SK-N-SH treated with all-trans-retinoic acid at 6 μM for 48 hours (cell line): ENCODE results near the gene FOXF1.

Source experiments
- ATAC-seq: fragments of 200-7000 bp; cut with Tn5 transposase; 3 replicates; pipeline ENCODE4 v1.9.1; 2020; ENCODE audit warnings: mild to moderate bottlenecking, moderate library complexity
- ARNTL ChIP-seq: fragments of 450-650 bp; formaldehyde crosslinking; IDR thresholded peaks from 2 replicates; pipeline ENCODE4 v1.5.0; 2020; ENCODE audit warnings: low read depth, mild to moderate bottlenecking, moderate library complexity, borderline replicate concordance
- BACH2 ChIP-seq: fragments of 250-450 bp; sonication (Bioruptor Pico); IDR thresholded peaks from 2 replicates; pipeline ENCODE4 v1.9.0; 2021; ENCODE audit warnings: mild to moderate bottlenecking, borderline replicate concordance
- CSDC2 ChIP-seq: fragments of 250-450 bp; sonication (Bioruptor Pico); IDR thresholded peaks from 2 replicates; pipeline ENCODE4 v1.5.0; 2020; ENCODE audit warnings: mild to moderate bottlenecking, moderate library complexity
- ESRRG ChIP-seq: fragments of 250-450 bp; sonication (Bioruptor Pico); IDR thresholded peaks from 2 replicates; pipeline ENCODE4 v1.6.1; 2021; ENCODE audit warnings: mild to moderate bottlenecking
- GLIS3 ChIP-seq: fragments of 250-450 bp; sonication (Bioruptor Pico); IDR thresholded peaks from 2 replicates; pipeline ENCODE4 v1.5.0; 2020; ENCODE audit warnings: mild to moderate bottlenecking, moderate library complexity
- ISL1 ChIP-seq: fragments of 250-450 bp; sonication (Bioruptor Pico); IDR thresholded peaks from 2 replicates; pipeline ENCODE4 v2.1.2; 2022; ENCODE audit warnings: mild to moderate bottlenecking, moderate library complexity
- OSR1 ChIP-seq: fragments of 250-450 bp; sonication (Bioruptor Pico); IDR thresholded peaks from 2 replicates; pipeline ENCODE4 v1.8.0; 2022; ENCODE audit warnings: moderate library complexity, mild to moderate bottlenecking, inconsistent platforms
- POU6F1 ChIP-seq: fragments of 250-450 bp; sonication (Bioruptor Pico); IDR thresholded peaks from 2 replicates; pipeline ENCODE4 v1.8.0; 2021; ENCODE audit warnings: low read depth, mild to moderate bottlenecking, moderate library complexity, borderline replicate concordance
- PPARA ChIP-seq: fragments of 250-450 bp; sonication (Bioruptor Pico); IDR thresholded peaks from 2 replicates; pipeline ENCODE4 v1.5.0; 2020; ENCODE audit warnings: mild to moderate bottlenecking, borderline replicate concordance
- RARB ChIP-seq: fragments of 250-450 bp; sonication (Bioruptor Pico); IDR thresholded peaks from 2 replicates; pipeline ENCODE4 v1.8.0; 2021; ENCODE audit warnings: mild to moderate bottlenecking, moderate library complexity
- SNAI2 ChIP-seq: fragments of 250-450 bp; sonication (Bioruptor Pico); IDR thresholded peaks from 2 replicates; pipeline ENCODE4 v1.5.0; 2020; ENCODE audit warnings: mild to moderate bottlenecking, moderate library complexity
- TOX ChIP-seq: fragments of 250-450 bp; sonication (Bioruptor Pico); IDR thresholded peaks from 2 replicates; pipeline ENCODE4 v1.8.0; 2021; ENCODE audit warnings: mild to moderate bottlenecking, moderate library complexity, borderline replicate concordance
- ZC3H10 ChIP-seq: fragments of 250-450 bp; sonication (Bioruptor Pico); IDR thresholded peaks from 2 replicates; pipeline ENCODE4 v1.5.1; 2021; ENCODE audit warnings: mild to moderate bottlenecking, moderate library complexity
- ZFP3 ChIP-seq: fragments of 250-450 bp; sonication (Bioruptor Pico); IDR thresholded peaks from 2 replicates; pipeline ENCODE4 v1.5.0; 2020; ENCODE audit warnings: mild to moderate bottlenecking, moderate library complexity
- ZFP30 ChIP-seq: fragments of 450-650 bp; formaldehyde crosslinking; IDR thresholded peaks from 2 replicates; pipeline ENCODE4 v1.5.0; 2022; ENCODE audit warnings: mild to moderate bottlenecking, moderate library complexity
- ZNF565 ChIP-seq: fragments of 450-650 bp; formaldehyde crosslinking; conservative IDR thresholded peaks from 2 replicates; pipeline ENCODE4 v1.5.0; 2020; ENCODE audit warnings: low read depth, mild to moderate bottlenecking, moderate library complexity
- ZNF70 ChIP-seq: fragments of 450-650 bp; formaldehyde crosslinking; IDR thresholded peaks from 2 replicates; pipeline ENCODE4 v1.5.0; 2020; ENCODE audit warnings: mild to moderate bottlenecking, moderate library complexity
- ZNF8 ChIP-seq: fragments of 450-650 bp; formaldehyde crosslinking; IDR thresholded peaks from 2 replicates; pipeline ENCODE4 v1.5.0; 2020; ENCODE audit warnings: mild to moderate bottlenecking, moderate library complexity
- TF ChIP-seq, protein P1 (sequence below): fragments of 250-450 bp; sonication (Bioruptor Pico); IDR thresholded peaks from 2 replicates; pipeline ENCODE4 v1.5.0; 2020; ENCODE audit warnings: mild to moderate bottlenecking, moderate library complexity
- TF ChIP-seq, protein P2 (sequence below): fragments of 250-450 bp; sonication (Bioruptor Pico); IDR thresholded peaks from 2 replicates; pipeline ENCODE4 v1.8.0; 2020; ENCODE audit warnings: mild to moderate bottlenecking, moderate library complexity, borderline replicate concordance
- TF ChIP-seq, protein P3 (sequence below): fragments of 250-450 bp; sonication (Bioruptor Pico); IDR thresholded peaks from 2 replicates; pipeline ENCODE4 v1.5.1; 2021; ENCODE audit warnings: mild to moderate bottlenecking, moderate library complexity

The FOXF1 gene

DNA sequence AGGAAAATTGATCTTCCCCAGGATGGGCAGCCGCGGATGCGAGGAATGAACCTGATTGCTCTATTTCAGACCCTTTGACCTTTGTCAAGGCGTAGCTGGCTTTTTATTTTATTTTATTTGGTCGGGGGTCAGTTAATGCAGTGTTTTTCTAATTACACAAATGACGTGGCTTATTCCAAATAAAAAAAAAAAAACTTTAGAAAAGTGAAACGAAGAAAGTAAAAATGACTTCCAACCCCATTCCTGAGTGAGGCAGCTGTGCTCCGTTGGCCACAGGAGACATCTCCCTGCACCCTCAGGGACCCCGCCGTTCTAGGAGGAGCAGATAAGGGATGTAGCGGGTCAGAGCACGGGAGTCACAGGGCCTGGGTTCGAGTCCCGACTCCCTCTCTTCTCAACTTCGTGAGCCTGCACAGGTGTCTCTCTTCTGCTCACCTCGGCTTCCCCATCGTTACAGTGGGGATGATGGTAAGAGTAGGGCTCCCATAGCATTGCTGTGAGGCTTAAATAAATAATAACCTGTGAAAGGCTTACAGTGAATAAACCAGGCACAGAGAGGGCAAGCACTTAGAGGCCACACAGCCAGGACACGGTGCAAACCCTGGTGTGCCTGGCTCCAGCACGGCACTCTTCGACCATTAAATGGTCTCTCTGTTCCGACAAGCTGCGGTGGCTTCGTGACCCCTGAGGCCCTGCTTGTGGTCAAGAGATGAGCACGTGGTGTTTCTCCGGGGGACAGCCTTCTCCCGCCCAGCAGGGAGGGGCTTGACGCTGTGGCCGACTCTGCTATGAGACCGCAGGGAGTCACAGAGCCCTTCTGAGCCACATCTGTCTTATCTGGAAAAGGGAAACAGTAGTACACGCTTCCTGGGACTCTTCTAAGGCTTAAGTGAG is 10.2 kb downstream of the FOXF1 start:
- no peak for ATAC-seq

DNA sequence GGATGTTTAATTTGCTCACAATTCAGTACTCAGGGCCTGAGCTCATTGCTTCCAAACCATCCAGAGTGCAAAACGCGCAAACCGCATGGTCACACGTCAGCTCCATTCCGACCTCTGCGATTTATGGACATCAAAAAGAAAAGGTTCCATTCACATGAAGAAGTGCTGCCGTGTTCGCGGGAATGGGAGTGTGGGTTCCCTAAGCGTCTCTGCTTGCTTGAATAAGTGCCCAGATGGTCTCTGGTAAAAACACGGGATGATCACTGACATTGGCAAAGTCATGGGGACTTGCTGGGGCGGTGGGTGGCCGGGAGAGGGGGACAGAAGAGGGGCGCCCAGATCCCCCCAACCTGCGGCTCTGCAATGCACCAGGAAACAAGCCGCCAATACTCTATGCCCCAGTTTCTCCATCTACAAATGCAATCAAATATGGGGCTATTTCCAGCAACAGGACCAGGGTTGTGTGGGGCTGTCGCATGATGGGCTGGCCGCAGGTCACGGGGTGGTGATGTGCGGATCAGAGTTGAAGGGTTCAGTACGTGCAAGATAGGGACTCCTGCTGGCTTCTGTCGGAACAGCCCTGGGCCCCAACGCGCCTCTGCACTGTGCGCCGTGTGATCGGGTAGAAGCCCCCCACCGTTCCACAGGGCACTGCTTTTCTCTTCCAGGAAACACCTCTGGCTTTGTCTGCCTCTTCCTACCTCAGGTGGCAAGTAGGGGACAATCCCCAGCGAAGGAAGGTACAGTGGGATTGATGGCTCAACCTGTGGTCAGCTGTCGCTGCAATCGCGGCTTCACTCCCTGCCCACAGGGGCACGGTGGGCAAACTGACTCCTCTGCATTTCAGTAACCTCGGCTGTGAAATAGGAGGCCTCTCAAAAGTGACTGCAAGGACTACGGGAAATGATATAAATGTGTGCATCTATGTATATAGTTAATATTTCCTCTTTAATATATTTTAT is 11.2 kb downstream of the FOXF1 start:
- no peak for TF ChIP-seq ZFP3 (CRISPR knock-in tag)
- no peak for TF ChIP-seq SNAI2 (CRISPR knock-in tag)
- ATAC-seq, result 0 out of 3 replicates have a peak, but pooled peaks have one; percentile 9

More for the DNA sequence above, 10.2 kb downstream of the FOXF1 start:
- no peak for TF ChIP-seq ESRRG (CRISPR knock-in tag)
- TF ChIP-seq, protein P1, sequence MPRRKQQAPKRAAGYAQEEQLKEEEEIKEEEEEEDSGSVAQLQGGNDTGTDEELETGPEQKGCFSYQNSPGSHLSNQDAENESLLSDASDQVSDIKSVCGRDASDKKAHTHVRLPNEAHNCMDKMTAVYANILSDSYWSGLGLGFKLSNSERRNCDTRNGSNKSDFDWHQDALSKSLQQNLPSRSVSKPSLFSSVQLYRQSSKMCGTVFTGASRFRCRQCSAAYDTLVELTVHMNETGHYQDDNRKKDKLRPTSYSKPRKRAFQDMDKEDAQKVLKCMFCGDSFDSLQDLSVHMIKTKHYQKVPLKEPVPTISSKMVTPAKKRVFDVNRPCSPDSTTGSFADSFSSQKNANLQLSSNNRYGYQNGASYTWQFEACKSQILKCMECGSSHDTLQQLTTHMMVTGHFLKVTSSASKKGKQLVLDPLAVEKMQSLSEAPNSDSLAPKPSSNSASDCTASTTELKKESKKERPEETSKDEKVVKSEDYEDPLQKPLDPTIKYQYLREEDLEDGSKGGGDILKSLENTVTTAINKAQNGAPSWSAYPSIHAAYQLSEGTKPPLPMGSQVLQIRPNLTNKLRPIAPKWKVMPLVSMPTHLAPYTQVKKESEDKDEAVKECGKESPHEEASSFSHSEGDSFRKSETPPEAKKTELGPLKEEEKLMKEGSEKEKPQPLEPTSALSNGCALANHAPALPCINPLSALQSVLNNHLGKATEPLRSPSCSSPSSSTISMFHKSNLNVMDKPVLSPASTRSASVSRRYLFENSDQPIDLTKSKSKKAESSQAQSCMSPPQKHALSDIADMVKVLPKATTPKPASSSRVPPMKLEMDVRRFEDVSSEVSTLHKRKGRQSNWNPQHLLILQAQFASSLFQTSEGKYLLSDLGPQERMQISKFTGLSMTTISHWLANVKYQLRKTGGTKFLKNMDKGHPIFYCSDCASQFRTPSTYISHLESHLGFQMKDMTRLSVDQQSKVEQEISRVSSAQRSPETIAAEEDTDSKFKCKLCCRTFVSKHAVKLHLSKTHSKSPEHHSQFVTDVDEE (CRISPR knock-in tag), result no peak
- no peak for TF ChIP-seq ZNF8 (CRISPR knock-in tag)
- no peak for TF ChIP-seq RARB
- TF ChIP-seq ZFP3 (CRISPR knock-in tag), result no peak
- no peak for TF ChIP-seq CSDC2 (CRISPR knock-in tag)
- no peak for TF ChIP-seq PPARA (CRISPR knock-in tag)
- no peak for TF ChIP-seq ARNTL (CRISPR knock-in tag)
- TF ChIP-seq, protein P2, sequence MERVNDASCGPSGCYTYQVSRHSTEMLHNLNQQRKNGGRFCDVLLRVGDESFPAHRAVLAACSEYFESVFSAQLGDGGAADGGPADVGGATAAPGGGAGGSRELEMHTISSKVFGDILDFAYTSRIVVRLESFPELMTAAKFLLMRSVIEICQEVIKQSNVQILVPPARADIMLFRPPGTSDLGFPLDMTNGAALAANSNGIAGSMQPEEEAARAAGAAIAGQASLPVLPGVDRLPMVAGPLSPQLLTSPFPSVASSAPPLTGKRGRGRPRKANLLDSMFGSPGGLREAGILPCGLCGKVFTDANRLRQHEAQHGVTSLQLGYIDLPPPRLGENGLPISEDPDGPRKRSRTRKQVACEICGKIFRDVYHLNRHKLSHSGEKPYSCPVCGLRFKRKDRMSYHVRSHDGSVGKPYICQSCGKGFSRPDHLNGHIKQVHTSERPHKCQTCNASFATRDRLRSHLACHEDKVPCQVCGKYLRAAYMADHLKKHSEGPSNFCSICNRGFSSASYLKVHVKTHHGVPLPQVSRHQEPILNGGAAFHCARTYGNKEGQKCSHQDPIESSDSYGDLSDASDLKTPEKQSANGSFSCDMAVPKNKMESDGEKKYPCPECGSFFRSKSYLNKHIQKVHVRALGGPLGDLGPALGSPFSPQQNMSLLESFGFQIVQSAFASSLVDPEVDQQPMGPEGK (CRISPR knock-in tag), result no peak
- TF ChIP-seq POU6F1 (CRISPR knock-in tag), result no peak
- no peak for TF ChIP-seq BACH2 (CRISPR knock-in tag)
- TF ChIP-seq ZNF70 (CRISPR knock-in tag), result no peak
- no peak for TF ChIP-seq SNAI2 (CRISPR knock-in tag)
- TF ChIP-seq GLIS3 (CRISPR knock-in tag), result no peak
- TF ChIP-seq ZC3H10, result no peak
- no peak for TF ChIP-seq OSR1
- TF ChIP-seq TOX (CRISPR knock-in tag), result no peak
- TF ChIP-seq ZFP30 (CRISPR knock-in tag), result no peak
- TF ChIP-seq, protein P3, sequence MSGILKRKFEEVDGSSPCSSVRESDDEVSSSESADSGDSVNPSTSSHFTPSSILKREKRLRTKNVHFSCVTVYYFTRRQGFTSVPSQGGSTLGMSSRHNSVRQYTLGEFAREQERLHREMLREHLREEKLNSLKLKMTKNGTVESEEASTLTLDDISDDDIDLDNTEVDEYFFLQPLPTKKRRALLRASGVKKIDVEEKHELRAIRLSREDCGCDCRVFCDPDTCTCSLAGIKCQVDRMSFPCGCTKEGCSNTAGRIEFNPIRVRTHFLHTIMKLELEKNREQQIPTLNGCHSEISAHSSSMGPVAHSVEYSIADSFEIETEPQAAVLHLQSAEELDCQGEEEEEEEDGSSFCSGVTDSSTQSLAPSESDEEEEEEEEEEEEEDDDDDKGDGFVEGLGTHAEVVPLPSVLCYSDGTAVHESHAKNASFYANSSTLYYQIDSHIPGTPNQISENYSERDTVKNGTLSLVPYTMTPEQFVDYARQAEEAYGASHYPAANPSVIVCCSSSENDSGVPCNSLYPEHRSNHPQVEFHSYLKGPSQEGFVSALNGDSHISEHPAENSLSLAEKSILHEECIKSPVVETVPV (CRISPR knock-in tag), result no peak
- no peak for TF ChIP-seq ZNF565 (CRISPR knock-in tag)

DNA sequence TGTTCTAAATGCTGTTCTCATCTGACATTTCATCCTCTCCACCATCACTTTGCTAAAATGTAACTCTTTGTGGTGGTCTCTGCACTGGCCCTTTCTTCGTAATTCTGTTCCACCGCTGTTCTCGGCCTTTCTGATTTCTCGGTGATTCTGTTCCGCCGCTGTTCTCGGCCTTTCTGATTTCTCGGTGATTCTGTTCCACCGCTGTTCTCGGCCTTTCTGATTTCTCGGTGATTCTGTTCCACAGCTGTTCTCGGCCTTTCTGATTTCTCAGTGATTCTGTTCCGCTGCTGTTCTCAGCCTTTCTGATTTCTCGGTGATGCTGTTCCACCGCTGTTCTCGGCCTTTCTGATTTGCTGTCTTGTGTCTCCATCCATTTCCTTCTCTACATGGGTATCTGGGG is 12.3 kb downstream of the FOXF1 start:
- ATAC-seq, result no peak
- no peak for TF ChIP-seq ISL1 (CRISPR knock-in tag)
- no peak for TF ChIP-seq ARNTL (CRISPR knock-in tag)
